GM20000 (cell line): ENCODE data around the gene ARSK.
"Not testable (repeated sequence)": the region's sequence is repeated elsewhere in the genome, so short reads cannot be mapped to it uniquely, and the experiment has no call there.

Experiments
- DNase-seq: peaks from one replicate; pipeline ENCODE4 v3.0.0; 2012; ENCODE audit warnings: low spot score
- CTCF ChIP-seq: IDR thresholded peaks from 2 replicates; pipeline ENCODE4 v1.5.1; 2012; ENCODE audit warnings: mild to moderate bottlenecking, control low read depth; ENCODE audit errors: extremely low read depth, missing control alignments

The ARSK gene

DNA sequence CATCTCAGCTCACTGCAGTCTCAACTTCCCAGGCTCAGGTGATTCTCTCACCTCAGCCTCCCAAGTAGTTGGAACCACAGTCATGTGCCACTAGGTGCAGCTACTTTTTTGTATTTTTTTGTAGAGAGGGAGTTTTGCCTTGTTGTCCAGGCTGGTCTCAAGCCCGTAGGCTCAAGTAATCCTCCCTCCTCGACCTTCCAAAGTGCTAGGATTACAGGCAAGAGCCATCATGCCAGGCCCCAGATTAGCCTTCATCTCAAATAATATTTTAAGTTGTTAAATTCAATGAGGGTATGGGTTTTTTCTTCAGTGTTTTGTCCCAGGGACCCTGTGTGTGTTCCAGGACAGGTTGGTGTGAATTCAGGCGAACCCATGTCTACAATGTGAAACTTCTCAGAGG, 79.2 kb downstream of the ARSK start:
- no peak for TF ChIP-seq CTCF
- DNase-seq = no peak

- TF ChIP-seq CTCF = no peak
- DNase-seq = no peak
These were observed 83.7 kb downstream of the ARSK start for GRCh38 chr5:95638632-95639031.

DNA sequence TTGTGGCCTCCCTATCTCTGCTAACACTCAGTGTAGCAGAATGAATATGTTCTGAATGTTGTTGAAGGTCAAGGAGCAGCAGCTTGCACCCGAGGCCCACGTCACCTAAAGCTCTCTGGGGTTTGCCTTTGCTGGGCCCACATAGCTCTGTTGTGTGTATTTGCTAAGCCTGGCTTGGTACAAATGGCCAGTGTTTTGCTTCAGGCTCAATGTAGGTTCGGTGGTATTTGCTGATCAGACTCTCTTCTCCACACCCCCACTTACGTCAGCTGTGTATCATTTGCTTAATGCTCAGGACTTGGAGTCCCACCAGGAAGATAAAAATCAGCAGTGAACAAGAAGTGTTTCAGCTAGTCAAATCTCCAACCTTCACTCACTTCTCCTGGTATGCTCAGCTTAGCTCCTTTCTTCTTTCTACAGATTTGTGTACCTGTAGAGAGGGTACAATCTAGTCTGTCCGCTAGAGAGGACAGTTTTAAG, 86.9 kb downstream of the ARSK start:
- no peak for TF ChIP-seq CTCF
- no peak for DNase-seq

DNA sequence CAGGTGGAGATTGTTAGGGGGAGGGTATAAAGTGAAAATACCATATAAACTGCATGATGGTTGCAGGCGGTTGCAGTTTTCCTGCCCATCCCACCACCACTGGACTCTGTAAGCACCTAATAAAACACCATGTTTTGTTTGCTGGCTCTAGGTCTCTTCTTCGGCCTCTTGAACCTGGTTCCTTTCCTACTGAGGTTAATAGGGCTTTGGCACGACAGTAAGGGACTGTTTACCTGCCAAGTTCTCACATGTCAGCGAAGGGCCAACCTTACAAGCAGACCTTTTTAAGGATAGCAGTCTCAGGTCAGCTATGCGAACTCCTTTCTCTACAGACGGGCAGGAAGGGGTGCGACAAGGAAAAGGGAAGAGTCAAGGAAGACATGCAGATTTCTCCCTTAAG, 88.3 kb downstream of the ARSK start:
- no peak for DNase-seq
- TF ChIP-seq CTCF = no peak

DNA sequence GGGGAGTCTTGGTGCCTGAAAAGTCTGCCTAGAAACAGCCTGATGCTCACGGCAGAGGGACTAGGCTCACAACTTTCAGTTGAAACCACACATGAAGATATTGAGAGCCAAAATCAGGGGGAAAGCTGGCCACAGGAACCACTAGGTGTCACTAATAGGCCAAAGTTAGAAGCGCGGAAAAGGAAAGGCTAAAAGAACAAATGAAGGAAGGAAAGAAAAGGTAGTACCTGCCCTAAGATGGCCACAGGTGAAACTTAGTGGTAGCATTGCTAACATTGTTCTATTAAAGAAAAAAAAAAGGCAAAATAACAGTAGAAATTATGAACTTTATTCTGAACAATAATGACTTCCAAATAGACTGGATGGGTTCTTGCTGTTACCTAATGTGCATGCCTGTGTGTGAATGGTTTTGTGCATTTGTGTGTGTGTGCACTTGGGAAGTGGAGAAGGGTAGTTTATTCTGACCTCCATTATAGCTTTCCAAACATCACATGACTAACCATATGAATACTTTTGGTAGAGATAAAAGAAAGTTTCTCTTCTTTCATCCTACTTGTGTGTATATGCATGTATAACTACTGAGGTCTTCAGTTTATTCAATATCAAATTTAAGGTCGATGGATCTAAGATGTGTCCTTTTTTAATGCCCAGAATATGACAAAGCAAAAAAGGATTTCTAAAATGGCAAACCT, 89.6 kb downstream of the ARSK start:
- TF ChIP-seq CTCF = peak; percentile 70
- peak; percentile 59 for DNase-seq

DNA sequence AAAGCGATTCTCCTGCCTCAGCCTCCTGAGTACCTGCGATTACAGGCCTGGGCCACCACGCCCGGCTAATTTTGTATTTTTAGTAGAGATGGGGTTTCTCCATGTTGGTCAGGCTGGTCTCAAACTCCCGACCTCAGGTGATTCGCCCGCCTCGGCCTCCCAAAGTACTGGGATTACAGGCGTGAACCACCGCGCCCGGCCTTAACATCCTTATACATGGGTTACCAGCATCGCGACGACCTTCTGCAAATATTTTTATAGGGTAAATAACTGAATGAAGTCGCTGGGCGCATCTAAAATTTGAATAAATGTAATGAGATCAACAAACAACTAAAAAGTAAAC, 91.3 kb downstream of the ARSK start:
- not testable (repeated sequence) for DNase-seq

DNA sequence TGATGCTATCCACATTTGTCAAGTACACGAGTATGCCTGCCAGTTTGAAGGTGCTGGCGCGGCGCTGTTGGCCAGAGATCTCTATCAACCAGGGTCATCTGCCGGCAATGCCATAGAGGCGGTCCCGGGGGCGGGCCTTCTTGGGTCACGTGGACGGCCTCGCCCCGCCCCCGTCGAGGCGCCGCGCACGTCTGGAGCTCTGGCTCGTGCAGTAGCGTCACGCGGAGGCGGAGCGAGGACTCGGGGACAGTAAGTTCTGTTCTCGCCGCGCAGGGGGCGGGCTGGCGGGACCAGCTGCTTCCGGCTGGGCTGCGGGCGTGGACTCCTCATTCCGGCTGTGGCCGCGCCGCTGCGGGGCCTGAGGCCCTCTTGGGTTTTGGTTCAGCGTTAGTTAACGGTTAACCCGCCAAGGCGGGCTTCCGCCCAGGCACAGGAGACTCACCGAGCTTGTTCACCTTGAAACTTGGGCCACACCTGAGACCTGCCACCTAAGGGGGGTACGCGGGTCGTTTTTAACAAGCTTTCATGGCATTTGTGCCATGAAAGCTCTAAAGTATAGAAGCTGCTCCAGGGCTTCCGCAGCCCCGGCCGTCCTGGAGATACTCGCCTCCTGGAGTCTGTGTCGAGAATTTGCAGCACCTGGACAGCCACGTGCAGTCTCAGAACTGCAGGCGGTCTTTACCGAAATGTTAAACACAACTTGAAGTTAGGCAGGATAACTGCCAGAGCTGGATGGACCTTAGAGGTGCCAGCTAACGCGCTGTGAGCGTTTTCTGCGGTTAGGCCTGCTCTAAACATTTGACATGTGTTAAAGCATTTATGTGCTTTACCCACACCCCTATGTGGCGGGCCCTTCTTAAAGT, 91.9 kb downstream of the ARSK start, which contains the start of gene RFESD:
Gene RFESD (plus strand): TSS at position 209 of the 863 bp plus-strand sequence. CDS start 5,495 bp downstream, outside the sequence.
- TF ChIP-seq CTCF = no peak
- peak; percentile 89 for DNase-seq
